AG04449 (cell line): ENCODE measurements around the gene FRMD3.

Source experiments
- CTCF ChIA-PET: fragments of 350-600 bp; formaldehyde crosslinking; extraction: SDS; loops from one replicate; lab custom pipeline; 2021; ENCODE audit warnings: antibody characterized with exemption; lab: Yijun Ruan, JAX
- POLR2A ChIA-PET: fragments of 400-600, 350-600 bp; formaldehyde crosslinking; extraction: SDS; loops from one replicate; lab custom pipeline; 2020; ENCODE audit warnings: antibody characterized with exemption, inconsistent platforms; lab: Yijun Ruan, JAX
- DNase-seq: peaks from one replicate; pipeline ENCODE4 v3.0.0-alpha.2; 2010; ENCODE audit warnings: low read depth, low spot score
- H3K4me3 ChIP-seq: 2 replicates; pipeline ENCODE4 v1.5.1; 2011; ENCODE audit warnings: low read depth, mild to moderate bottlenecking, control low read depth, low read length
- TF ChIP-seq, protein P1 (sequence below): IDR thresholded peaks from one replicate; pipeline ENCODE4 v1.5.1; 2011; ENCODE audit warnings: mild to moderate bottlenecking, moderate library complexity, low read length, control low read depth, inconsistent platforms; ENCODE audit not compliant: insufficient read depth; ENCODE audit errors: missing control alignments

FRMD3 gene

DNA sequence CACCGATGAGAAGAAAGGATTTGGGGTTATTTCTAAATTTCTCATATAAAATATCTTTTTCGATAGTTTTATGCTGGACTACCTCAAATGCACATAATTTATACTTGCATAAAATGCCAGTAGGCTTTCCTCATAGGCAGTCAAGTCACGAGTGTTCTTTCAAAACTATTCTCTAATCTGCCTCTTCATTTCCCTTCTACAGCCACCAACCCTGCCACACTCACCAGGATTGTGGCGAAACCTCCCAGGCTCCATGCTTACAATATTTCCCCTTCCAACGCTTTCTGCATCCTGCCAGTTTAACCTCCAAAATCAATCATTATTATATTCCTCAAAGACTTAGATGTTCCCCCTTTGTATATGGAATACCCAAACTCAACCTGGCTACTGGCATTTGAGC, 65.4 kb downstream of the FRMD3 start:
- no peak overlapping the region for H3K4me3 ChIP-seq
- ChIA-PET CTCF (interaction anchor here (1.0 kb wide), 1 partner anchor 24 kb away, joined by 3 read pairs; no protein-coding TSS in a partner anchor), POLR2A (no interaction called here)
- DNase-seq = no peak
- TF ChIP-seq, protein P1, sequence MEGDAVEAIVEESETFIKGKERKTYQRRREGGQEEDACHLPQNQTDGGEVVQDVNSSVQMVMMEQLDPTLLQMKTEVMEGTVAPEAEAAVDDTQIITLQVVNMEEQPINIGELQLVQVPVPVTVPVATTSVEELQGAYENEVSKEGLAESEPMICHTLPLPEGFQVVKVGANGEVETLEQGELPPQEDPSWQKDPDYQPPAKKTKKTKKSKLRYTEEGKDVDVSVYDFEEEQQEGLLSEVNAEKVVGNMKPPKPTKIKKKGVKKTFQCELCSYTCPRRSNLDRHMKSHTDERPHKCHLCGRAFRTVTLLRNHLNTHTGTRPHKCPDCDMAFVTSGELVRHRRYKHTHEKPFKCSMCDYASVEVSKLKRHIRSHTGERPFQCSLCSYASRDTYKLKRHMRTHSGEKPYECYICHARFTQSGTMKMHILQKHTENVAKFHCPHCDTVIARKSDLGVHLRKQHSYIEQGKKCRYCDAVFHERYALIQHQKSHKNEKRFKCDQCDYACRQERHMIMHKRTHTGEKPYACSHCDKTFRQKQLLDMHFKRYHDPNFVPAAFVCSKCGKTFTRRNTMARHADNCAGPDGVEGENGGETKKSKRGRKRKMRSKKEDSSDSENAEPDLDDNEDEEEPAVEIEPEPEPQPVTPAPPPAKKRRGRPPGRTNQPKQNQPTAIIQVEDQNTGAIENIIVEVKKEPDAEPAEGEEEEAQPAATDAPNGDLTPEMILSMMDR = no peak

DNA sequence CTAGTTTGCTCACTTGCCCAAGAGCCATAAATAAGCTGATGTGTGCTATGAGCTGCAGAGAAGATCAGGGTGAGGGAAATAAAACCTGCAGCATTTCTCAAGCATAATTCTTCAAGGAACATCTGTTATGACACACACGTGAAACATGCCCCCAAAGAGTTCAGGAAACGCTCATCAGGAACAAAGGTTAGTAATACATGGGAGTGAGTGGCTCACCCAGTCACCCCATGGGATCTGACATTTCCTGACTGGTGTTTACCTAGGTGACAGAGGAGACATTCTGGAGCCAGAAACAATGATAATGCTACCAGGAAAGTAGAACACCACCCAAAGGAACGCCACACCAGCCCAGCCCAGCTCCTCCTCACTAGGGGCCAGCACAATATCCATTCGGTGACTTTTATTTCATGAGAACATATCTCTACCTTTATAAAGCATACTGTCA, 66.0 kb downstream of the FRMD3 start:
- TF ChIP-seq, protein P1 = no peak
- no peak overlapping the region for H3K4me3 ChIP-seq
- no peak for DNase-seq

DNA sequence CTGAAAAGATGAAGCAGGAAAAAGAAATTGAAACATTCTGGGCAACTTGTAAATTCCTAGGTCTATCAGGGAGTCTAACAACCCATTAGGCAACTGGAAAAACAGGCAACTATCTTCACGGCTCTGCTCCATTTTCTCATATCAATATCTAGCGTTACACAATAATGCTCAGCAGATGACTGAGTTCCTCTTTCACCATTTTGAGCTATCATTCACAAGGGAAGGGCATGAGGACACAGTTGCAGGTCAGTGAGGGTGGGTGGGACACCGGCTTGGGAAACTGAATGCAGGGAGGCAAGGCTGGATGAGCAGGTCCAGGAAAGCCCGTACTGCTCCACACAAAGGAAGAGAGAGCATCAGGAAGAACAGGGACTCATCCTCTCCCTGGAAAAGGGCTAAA, 67.0 kb downstream of the FRMD3 start:
- ChIA-PET CTCF (interaction anchor here (1.9 kb wide), 1 partner anchor 138 kb away, joined by 7 read pairs; no protein-coding TSS in a partner anchor), POLR2A (no interaction called here)
- H3K4me3 ChIP-seq = no peak overlapping the region
- no peak for DNase-seq
- TF ChIP-seq, protein P1 = no peak

More for the DNA sequence above, 66.0 kb downstream of the FRMD3 start:
- POLR2A ChIA-PET = no interaction called here
- CTCF ChIA-PET = interaction anchor here (1.0 kb wide), 1 partner anchor 23 kb away, joined by 3 read pairs; no protein-coding TSS in a partner anchor

DNA sequence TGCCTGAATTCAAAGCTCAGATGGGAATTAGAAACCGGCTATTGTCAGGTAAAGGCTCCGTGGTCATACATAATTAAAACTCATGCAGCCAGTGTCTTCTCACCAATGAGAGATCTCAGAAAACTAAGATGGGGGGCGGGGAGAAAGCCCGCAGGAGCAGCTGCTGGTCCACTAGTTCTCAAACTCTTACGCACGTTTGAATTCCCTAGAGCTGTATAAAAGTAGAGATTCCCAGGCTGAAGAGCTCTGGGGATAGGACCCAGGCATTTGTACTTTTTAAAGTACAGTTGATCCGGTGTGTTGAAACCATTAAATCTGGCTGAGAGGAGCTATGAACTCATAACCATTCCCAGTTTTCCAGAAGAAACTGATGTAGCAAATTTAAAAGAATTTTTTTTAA, 68.5 kb downstream of the FRMD3 start:
- DNase-seq = no peak
- POLR2A ChIA-PET = no interaction called here

DNA sequence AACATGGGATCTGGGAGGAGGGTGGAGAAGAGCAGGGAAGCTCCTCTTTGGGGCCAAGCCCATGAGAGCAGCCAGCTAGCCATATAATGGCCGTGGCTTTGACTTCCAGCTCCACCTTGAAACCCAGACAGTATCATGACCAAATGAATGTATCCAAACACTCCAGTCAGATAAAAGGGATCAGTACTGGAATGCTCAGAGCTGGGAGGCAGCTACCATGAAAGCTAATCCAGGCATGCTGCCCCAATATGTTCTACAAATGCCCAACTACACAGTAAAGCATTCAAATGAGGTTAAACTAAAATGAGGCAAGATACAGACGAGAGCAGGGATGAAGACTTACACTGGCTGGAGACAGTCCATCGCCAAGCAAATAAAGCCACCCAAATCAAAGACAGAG, 69.4 kb downstream of the FRMD3 start:
- POLR2A ChIA-PET = no interaction called here

More for the DNA sequence above, 68.5 kb downstream of the FRMD3 start:
- CTCF ChIA-PET = interaction anchor here (1.9 kb wide), 1 partner anchor 136 kb away, joined by 7 read pairs; no protein-coding TSS in a partner anchor
- no peak overlapping the region for H3K4me3 ChIP-seq
- TF ChIP-seq, protein P1 = no peak

DNA sequence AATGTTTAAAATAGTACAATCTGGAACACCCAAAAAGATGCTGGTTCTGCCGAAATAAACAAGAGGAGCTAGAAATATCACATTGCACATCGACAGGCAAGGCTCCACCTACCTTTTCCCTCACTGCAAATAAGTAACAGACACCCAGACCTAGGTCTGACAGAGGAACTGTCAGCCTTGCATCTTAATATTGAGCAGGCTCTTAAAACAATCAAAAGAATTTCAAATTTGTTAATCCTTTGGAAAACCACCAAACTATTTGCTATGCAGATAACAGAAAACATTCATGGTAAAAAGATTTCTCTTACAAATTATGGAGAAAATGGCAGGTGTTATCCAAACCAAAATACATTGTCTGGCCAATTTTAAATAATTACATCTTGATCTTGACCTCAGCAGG, 71.3 kb downstream of the FRMD3 start:
- CTCF ChIA-PET = interaction anchor here (1.5 kb wide), 1 partner anchor 77 kb away, joined by 4 read pairs; no protein-coding TSS in a partner anchor

More for the DNA sequence above, 69.4 kb downstream of the FRMD3 start:
- CTCF ChIA-PET = no interaction called here
- TF ChIP-seq, protein P1 = no peak
- DNase-seq = no peak
- H3K4me3 ChIP-seq = no peak overlapping the region

More for the DNA sequence above, 71.3 kb downstream of the FRMD3 start:
- POLR2A ChIA-PET = no interaction called here
- H3K4me3 ChIP-seq = no peak overlapping the region
- TF ChIP-seq, protein P1 = no peak
- no peak for DNase-seq
